HepG2 (cell line): ENCODE measurements around the gene PEPD.

Experiments used
- CHD4 ChIP-seq: fragments of 200-600 bp; sonication (generic); IDR thresholded peaks from 2 replicates; pipeline ENCODE4 v1.7.0; 2017; ENCODE audit warnings: mild to moderate bottlenecking, low read length, borderline replicate concordance
- EZH2 ChIP-seq: conservative IDR thresholded peaks from 2 replicates; pipeline ENCODE4 v1.6.1; 2012; ENCODE audit warnings: mild to moderate bottlenecking, low read depth, low read length, moderate library complexity
- TAF1 ChIP-seq: sonication (generic); formaldehyde crosslinking; IDR thresholded peaks from 2 replicates; pipeline ENCODE4 v1.4.0; 2020; ENCODE audit warnings: missing genetic modification reagents
- ZNF562 ChIP-seq: sonication (generic); formaldehyde crosslinking; IDR thresholded peaks from 2 replicates; pipeline ENCODE4 v1.8.0; 2022; ENCODE audit warnings: missing genetic modification reagents, borderline replicate concordance
- TF ChIP-seq, protein P1 (sequence below): IDR thresholded peaks from 2 replicates; pipeline ENCODE4 v1.6.1; 2012; ENCODE audit warnings: low read depth, low read length, improper control_type of control experiment

DNA sequence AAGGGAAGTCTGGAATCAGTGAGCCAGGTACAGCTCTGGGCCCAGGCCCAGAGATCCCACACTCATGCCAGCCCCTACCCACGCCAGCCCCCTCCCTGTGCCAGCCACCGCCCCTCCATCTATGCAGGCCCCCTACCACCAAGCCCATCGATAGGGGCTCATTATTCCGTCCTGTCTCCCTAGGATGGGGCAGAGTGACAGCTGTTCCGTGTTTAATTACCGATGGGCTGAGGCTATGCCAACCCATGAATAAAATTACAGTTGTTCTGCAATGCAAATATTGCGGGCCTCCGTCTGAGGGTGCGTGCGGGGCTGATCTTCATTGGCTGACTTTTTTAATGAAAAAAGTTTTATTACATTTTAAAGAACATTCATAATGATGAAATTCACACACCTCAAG is 35.6 kb upstream of the PEPD start:
- TF ChIP-seq CHD4 (no peak), EZH2 (no peak), ZNF562 (CRISPR knock-in tag) (no peak), TAF1 (CRISPR knock-in tag) (no peak)
- TF ChIP-seq, protein P1, sequence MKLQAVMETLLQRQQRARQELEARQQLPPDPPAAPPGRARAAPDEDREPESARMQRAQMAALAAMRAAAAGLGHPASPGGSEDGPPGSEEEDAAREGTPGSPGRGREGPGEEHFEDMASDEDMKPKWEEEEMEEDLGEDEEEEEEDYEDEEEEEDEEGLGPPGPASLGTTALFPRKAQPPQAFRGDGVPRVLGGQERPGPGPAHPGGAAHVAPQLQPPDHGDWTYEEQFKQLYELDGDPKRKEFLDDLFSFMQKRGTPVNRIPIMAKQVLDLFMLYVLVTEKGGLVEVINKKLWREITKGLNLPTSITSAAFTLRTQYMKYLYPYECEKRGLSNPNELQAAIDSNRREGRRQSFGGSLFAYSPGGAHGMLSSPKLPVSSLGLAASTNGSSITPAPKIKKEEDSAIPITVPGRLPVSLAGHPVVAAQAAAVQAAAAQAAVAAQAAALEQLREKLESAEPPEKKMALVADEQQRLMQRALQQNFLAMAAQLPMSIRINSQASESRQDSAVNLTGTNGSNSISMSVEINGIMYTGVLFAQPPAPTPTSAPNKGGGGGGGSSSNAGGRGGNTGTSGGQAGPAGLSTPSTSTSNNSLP: no peak
